ENCODE data around the gene TAC3. TPM values are rescaled to one million over a fixed set of nuclear protein-coding genes. Genes with fewer than 3 reads are reported as not detected.

Gene TAC3
- total RNA-seq, 1 donor from 2014 or later = 1.3 TPM

GRCh38 chr12:57046947-57047890, 30.9 kb upstream of the TAC3 start:
- Histone ChIP-seq H3K4me3 (ENCODE audit: insufficient read depth, low read depth, low read length) (no peak overlapping the region), H3K36me3 (ENCODE audit: insufficient read depth, low read length) (no peaks in the 10 kb centered on the region), H3K79me2 (ENCODE audit: insufficient read depth, low read length) (no peaks in the 10 kb centered on the region), H3K9me3 (ENCODE audit: insufficient read depth, low read depth, low read length) (no peaks in the 10 kb centered on the region), H2AFZ (ENCODE audit: low read depth, low read length) (no peak overlapping the region), H3K4me2 (ENCODE audit: low read length) (no peak overlapping the region), H3K27ac (ENCODE audit: low read depth, low read length) (no peak overlapping the region), H4K20me1 (ENCODE audit: insufficient read depth, low read length) (no peaks in the 10 kb centered on the region), H3K4me1 (ENCODE audit: insufficient read depth, low read length) (no peaks in the 10 kb centered on the region), H3K27me3 (ENCODE audit: insufficient read depth, low read length) (peaks cover 22% of the 10 kb centered on the region), H3K9ac (ENCODE audit: low read length) (no peak overlapping the region)
- Mint-ChIP-seq H3K27ac (ENCODE audit: unreplicated experiment) (no peak overlapping the region), H3K4me1 (ENCODE audit: low read depth, unreplicated experiment) (peaks cover 4% of the 10 kb centered on the region), H3K9me3 (ENCODE audit: unreplicated experiment) (peaks cover 2% of the 10 kb centered on the region), H3K36me3 (ENCODE audit: low read depth, unreplicated experiment) (peaks cover 1% of the 10 kb centered on the region), H3K27me3 (ENCODE audit: low read depth, unreplicated experiment) (peaks cover 36% of the 10 kb centered on the region), H3K4me3 (ENCODE audit: unreplicated experiment) (no peak overlapping the region)
- no peak for TF ChIP-seq EZH2 (IDR thresholded peaks at IDR 0.05; ENCODE audit: insufficient read depth, low read length)
- TF ChIP-seq, protein P1, sequence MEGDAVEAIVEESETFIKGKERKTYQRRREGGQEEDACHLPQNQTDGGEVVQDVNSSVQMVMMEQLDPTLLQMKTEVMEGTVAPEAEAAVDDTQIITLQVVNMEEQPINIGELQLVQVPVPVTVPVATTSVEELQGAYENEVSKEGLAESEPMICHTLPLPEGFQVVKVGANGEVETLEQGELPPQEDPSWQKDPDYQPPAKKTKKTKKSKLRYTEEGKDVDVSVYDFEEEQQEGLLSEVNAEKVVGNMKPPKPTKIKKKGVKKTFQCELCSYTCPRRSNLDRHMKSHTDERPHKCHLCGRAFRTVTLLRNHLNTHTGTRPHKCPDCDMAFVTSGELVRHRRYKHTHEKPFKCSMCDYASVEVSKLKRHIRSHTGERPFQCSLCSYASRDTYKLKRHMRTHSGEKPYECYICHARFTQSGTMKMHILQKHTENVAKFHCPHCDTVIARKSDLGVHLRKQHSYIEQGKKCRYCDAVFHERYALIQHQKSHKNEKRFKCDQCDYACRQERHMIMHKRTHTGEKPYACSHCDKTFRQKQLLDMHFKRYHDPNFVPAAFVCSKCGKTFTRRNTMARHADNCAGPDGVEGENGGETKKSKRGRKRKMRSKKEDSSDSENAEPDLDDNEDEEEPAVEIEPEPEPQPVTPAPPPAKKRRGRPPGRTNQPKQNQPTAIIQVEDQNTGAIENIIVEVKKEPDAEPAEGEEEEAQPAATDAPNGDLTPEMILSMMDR (IDR thresholded peaks at IDR 0.05; ENCODE audit: insufficient read depth, low read depth, low read length) = no peak
- FAIRE-seq (no peak), DNase-seq (ENCODE audit: low read depth) (no peak)

GRCh38 chr12:57046086-57046791, 29.9 kb upstream of the TAC3 start:
- Mint-ChIP-seq H3K4me3 (ENCODE audit: unreplicated experiment) (no peak overlapping the region), H3K27ac (ENCODE audit: unreplicated experiment) (no peak overlapping the region), H3K4me1 (ENCODE audit: low read depth, unreplicated experiment) (peaks cover 4% of the 10 kb centered on the region), H3K36me3 (ENCODE audit: low read depth, unreplicated experiment) (peaks cover 1% of the 10 kb centered on the region), H3K27me3 (ENCODE audit: low read depth, unreplicated experiment) (peaks cover 43% of the 10 kb centered on the region), H3K9me3 (ENCODE audit: unreplicated experiment) (peaks cover 2% of the 10 kb centered on the region)
- no peaks in the 10 kb centered on the region for H3K4me1 ChIP-seq (ENCODE audit: insufficient read depth, low read length)
- H3K36me3 ChIP-seq (ENCODE audit: insufficient read depth, low read length) = no peaks in the 10 kb centered on the region
- H3K27ac ChIP-seq (ENCODE audit: low read depth, low read length) = no peak overlapping the region
- no peaks in the 10 kb centered on the region for H3K9me3 ChIP-seq (ENCODE audit: insufficient read depth, low read depth, low read length)
- no peak overlapping the region for H3K4me3 ChIP-seq (ENCODE audit: insufficient read depth, low read depth, low read length)
- no peaks in the 10 kb centered on the region for H3K79me2 ChIP-seq (ENCODE audit: insufficient read depth, low read length)
- FAIRE-seq (no peak), DNase-seq (ENCODE audit: low read depth) (no peak)
- H2AFZ ChIP-seq (ENCODE audit: low read depth, low read length) = no peak overlapping the region
- H4K20me1 ChIP-seq (ENCODE audit: insufficient read depth, low read length) = no peaks in the 10 kb centered on the region
- TF ChIP-seq, protein P1 (IDR thresholded peaks at IDR 0.05; ENCODE audit: insufficient read depth, low read depth, low read length) = no peak
- no peak for TF ChIP-seq EZH2 (IDR thresholded peaks at IDR 0.05; ENCODE audit: insufficient read depth, low read length)
- H3K4me2 ChIP-seq (ENCODE audit: low read length) = no peak overlapping the region
- H3K27me3 ChIP-seq (ENCODE audit: insufficient read depth, low read length) = peaks cover 25% of the 10 kb centered on the region
- no peak overlapping the region for H3K9ac ChIP-seq (ENCODE audit: low read length)
